Skeletal muscle satellite cell (primary cell): Measurements from ENCODE around the gene ADGRA1.

ENCODE experiments used
- H3K27me3 ChIP-seq: 2 replicates; pipeline ENCODE4 v1.7.0; 2013; ENCODE audit warnings: low read length; ENCODE audit not compliant: control insufficient read depth, insufficient read depth
- H3K36me3 ChIP-seq: 2 replicates; pipeline ENCODE4 v1.7.0; 2013; ENCODE audit warnings: mild to moderate bottlenecking, control low read depth, low read length; ENCODE audit not compliant: insufficient read depth
- H3K4me1 ChIP-seq: 2 replicates; pipeline ENCODE4 v1.7.0; 2013; ENCODE audit warnings: low read length; ENCODE audit not compliant: control insufficient read depth, insufficient read depth
- H3K4me2 ChIP-seq: 2 replicates; pipeline ENCODE4 v1.7.0; 2013; ENCODE audit warnings: mild to moderate bottlenecking, low read length
- H3K4me3 ChIP-seq: 2 replicates; pipeline ENCODE4 v1.7.0; 2013; ENCODE audit warnings: low read length
- H3K9ac ChIP-seq: 2 replicates; pipeline ENCODE4 v1.7.0; 2013; ENCODE audit warnings: mild to moderate bottlenecking, low read depth, low read length, moderate library complexity
- H3K9me3 ChIP-seq: replicated peaks from 2 replicates; pipeline ENCODE4 v1.7.0; 2013; ENCODE audit warnings: mild to moderate bottlenecking, control low read depth, low read length

ADGRA1 gene

GRCh38 chr10:133080683-133081040 lies 7.1 kb upstream of the ADGRA1 start:
- Histone ChIP-seq H3K9me3 (no peaks in the 10 kb centered on the region), H3K27me3 (peaks cover 16% of the 10 kb centered on the region)

GRCh38 chr10:133081636-133082035 lies 6.1 kb upstream of the ADGRA1 start:
- no peaks in the 10 kb centered on the region for H3K36me3 ChIP-seq
- H3K4me1 ChIP-seq, result no peaks in the 10 kb centered on the region
- no peaks in the 10 kb centered on the region for H3K9me3 ChIP-seq
- H3K9ac ChIP-seq, result no peak overlapping the region
- H3K4me3 ChIP-seq, result no peak overlapping the region
- no peak overlapping the region for H3K4me2 ChIP-seq
- H3K27me3 ChIP-seq, result peaks cover 20% of the 10 kb centered on the region

More at GRCh38 chr10:133080683-133081040, 7.1 kb upstream of the ADGRA1 start:
- Histone ChIP-seq H3K4me3 (no peak overlapping the region), H3K4me2 (no peak overlapping the region), H3K4me1 (no peaks in the 10 kb centered on the region), H3K36me3 (no peaks in the 10 kb centered on the region), H3K9ac (no peak overlapping the region)

- H3K27me3 ChIP-seq, result peaks cover 32% of the 10 kb centered on the region
- H3K4me1 ChIP-seq, result no peaks in the 10 kb centered on the region
- H3K9me3 ChIP-seq, result no peaks in the 10 kb centered on the region
- H3K4me2 ChIP-seq, result no peak overlapping the region
- H3K9ac ChIP-seq, result no peak overlapping the region
- H3K4me3 ChIP-seq, result no peak overlapping the region
- no peaks in the 10 kb centered on the region for H3K36me3 ChIP-seq
Measured at GRCh38 chr10:133082685-133083421, 4.9 kb upstream of the ADGRA1 start.

- no peak overlapping the region for H3K9ac ChIP-seq
- H3K36me3 ChIP-seq, result no peaks in the 10 kb centered on the region
- peaks cover 35% of the 10 kb centered on the region for H3K27me3 ChIP-seq
Measured at GRCh38 chr10:133083422-133084100, 4.2 kb upstream of the ADGRA1 start.

GRCh38 chr10:133084491-133084890 lies 3.2 kb upstream of the ADGRA1 start:
- Histone ChIP-seq H3K4me2 (no peak overlapping the region), H3K4me3 (no peak overlapping the region), H3K27me3 (peaks cover 40% of the 10 kb centered on the region)

More at GRCh38 chr10:133083422-133084100, 4.2 kb upstream of the ADGRA1 start:
- Histone ChIP-seq H3K9me3 (no peaks in the 10 kb centered on the region), H3K4me2 (no peak overlapping the region), H3K4me1 (no peaks in the 10 kb centered on the region), H3K4me3 (no peak overlapping the region)

GRCh38 chr10:133085251-133086125 lies 2.2 kb upstream of the ADGRA1 start:
- no peak overlapping the region for H3K4me3 ChIP-seq
- H3K27me3 ChIP-seq, result peaks cover 47% of the 10 kb centered on the region
- no peak overlapping the region for H3K9ac ChIP-seq
- no peaks in the 10 kb centered on the region for H3K4me1 ChIP-seq
- H3K9me3 ChIP-seq, result no peaks in the 10 kb centered on the region
- H3K36me3 ChIP-seq, result no peaks in the 10 kb centered on the region
- no peak overlapping the region for H3K4me2 ChIP-seq

More at GRCh38 chr10:133084491-133084890, 3.2 kb upstream of the ADGRA1 start:
- Histone ChIP-seq H3K36me3 (no peaks in the 10 kb centered on the region), H3K9me3 (no peaks in the 10 kb centered on the region), H3K9ac (no peak overlapping the region), H3K4me1 (no peaks in the 10 kb centered on the region)

GRCh38 chr10:133086247-133086646 lies 1.5 kb upstream of the ADGRA1 start:
- no peak overlapping the region for H3K4me2 ChIP-seq
- H3K9me3 ChIP-seq, result no peaks in the 10 kb centered on the region
- H3K27me3 ChIP-seq, result peaks cover 42% of the 10 kb centered on the region
- no peak overlapping the region for H3K9ac ChIP-seq
- H3K36me3 ChIP-seq, result no peaks in the 10 kb centered on the region
- H3K4me3 ChIP-seq, result no peak overlapping the region
- no peaks in the 10 kb centered on the region for H3K4me1 ChIP-seq

GRCh38 chr10:133087045-133087678 lies 562 bp upstream of the ADGRA1 start:
- H3K4me3 ChIP-seq, result no peak overlapping the region
- no peak overlapping the region for H3K4me2 ChIP-seq
- peaks cover 36% of the 10 kb centered on the region for H3K27me3 ChIP-seq
- no peaks in the 10 kb centered on the region for H3K36me3 ChIP-seq
- H3K4me1 ChIP-seq, result no peaks in the 10 kb centered on the region
- no peaks in the 10 kb centered on the region for H3K9me3 ChIP-seq
- H3K9ac ChIP-seq, result no peak overlapping the region

GRCh38 chr10:133088179-133088955 lies 643 bp downstream of the ADGRA1 start:
- no peak overlapping the region for H3K9ac ChIP-seq
- H3K4me2 ChIP-seq, result no peak overlapping the region
- no peaks in the 10 kb centered on the region for H3K4me1 ChIP-seq
- peaks cover 36% of the 10 kb centered on the region for H3K27me3 ChIP-seq
- H3K36me3 ChIP-seq, result no peaks in the 10 kb centered on the region
- no peak overlapping the region for H3K4me3 ChIP-seq
- H3K9me3 ChIP-seq, result no peaks in the 10 kb centered on the region

- Histone ChIP-seq H3K27me3 (peaks cover 36% of the 10 kb centered on the region), H3K4me2 (no peak overlapping the region), H3K36me3 (no peaks in the 10 kb centered on the region), H3K4me1 (no peaks in the 10 kb centered on the region), H3K4me3 (no peak overlapping the region), H3K9ac (no peak overlapping the region), H3K9me3 (no peaks in the 10 kb centered on the region)
Measured at GRCh38 chr10:133088956-133089800, 1.5 kb downstream of the ADGRA1 start.
